T-helper 2 cell treated with Interferon-gamma antibody and Interleukin-4, amounts not matched to agents 100 ng/mL and 5 ng/mL, for 36 hours (primary cell): ENCODE results near the gene CYTH4. TPM values are rescaled to one million over a fixed set of nuclear protein-coding genes. Genes with fewer than 3 reads are reported as not detected.

Source experiments
- total RNA-seq: library from RNA; stranded (reverse); gene quantifications from 2 replicates; pipeline ENCODE4 v1.2.3, GENCODE V29; 2022

The CYTH4 gene
- total RNA-seq, 1 donor from 2014 or later, result 91.2 TPM

Other genes with a start within 250 kb of the CYTH4 start
- 33.2 and 36.4 TPM in 2 replicates for gene KCTD17, start 230.8 kb upstream of the CYTH4 start, total RNA-seq
- 0.55 and 0.75 TPM in 2 replicates for gene TMPRSS6, start 172.8 kb upstream of the CYTH4 start, total RNA-seq
- 152 and 167 TPM in 2 replicates for gene IL2RB, start 132.6 kb upstream of the CYTH4 start, total RNA-seq
- 6.4 and 6.9 TPM in 2 replicates for gene C1QTNF6, start 94.3 kb upstream of the CYTH4 start, total RNA-seq
- 0.61 and 0.64 TPM in 2 replicates for gene SSTR3, start 70.0 kb upstream of the CYTH4 start, total RNA-seq
- 806 and 809 TPM in 2 replicates for gene RAC2, start 38.2 kb upstream of the CYTH4 start, total RNA-seq
- gene ELFN2, start 145.0 kb downstream of the CYTH4 start, total RNA-seq, result 0.07 and 0.20 TPM in 2 replicates
- gene MFNG, start 203.9 kb downstream of the CYTH4 start, total RNA-seq, result 247 and 250 TPM in 2 replicates
- gene CARD10, start 236.9 kb downstream of the CYTH4 start, total RNA-seq, result 0.11 TPM in 1 of 2 replicates, not detected in the other